PC-3 (cell line): ENCODE data around the gene VPS50.

ENCODE experiments used
- EZH2 ChIP-seq: fragments of 300-600 bp; sonication (generic); IDR thresholded peaks from one replicate; pipeline ENCODE4 v1.6.1; 2017; ENCODE audit warnings: antibody characterized with exemption, mild to moderate bottlenecking, low read length; ENCODE audit not compliant: unreplicated experiment
- EZH2phosphoT487 ChIP-seq: fragments of 300-600 bp; sonication (generic); IDR thresholded peaks from 2 replicates; pipeline ENCODE4 v1.6.1; 2018; ENCODE audit warnings: mild to moderate bottlenecking, antibody characterized with exemption, low read length, borderline replicate concordance
- TF ChIP-seq, protein P1 (sequence below): fragments of 300-600 bp; sonication (generic); conservative IDR thresholded peaks from 2 replicates; pipeline ENCODE4 v1.5.1; 2017; ENCODE audit warnings: antibody characterized with exemption, low read depth, mild to moderate bottlenecking, low read length

GRCh38 chr7:93284908-93285307, 52.7 kb downstream of the VPS50 start:
- TF ChIP-seq, protein P1, sequence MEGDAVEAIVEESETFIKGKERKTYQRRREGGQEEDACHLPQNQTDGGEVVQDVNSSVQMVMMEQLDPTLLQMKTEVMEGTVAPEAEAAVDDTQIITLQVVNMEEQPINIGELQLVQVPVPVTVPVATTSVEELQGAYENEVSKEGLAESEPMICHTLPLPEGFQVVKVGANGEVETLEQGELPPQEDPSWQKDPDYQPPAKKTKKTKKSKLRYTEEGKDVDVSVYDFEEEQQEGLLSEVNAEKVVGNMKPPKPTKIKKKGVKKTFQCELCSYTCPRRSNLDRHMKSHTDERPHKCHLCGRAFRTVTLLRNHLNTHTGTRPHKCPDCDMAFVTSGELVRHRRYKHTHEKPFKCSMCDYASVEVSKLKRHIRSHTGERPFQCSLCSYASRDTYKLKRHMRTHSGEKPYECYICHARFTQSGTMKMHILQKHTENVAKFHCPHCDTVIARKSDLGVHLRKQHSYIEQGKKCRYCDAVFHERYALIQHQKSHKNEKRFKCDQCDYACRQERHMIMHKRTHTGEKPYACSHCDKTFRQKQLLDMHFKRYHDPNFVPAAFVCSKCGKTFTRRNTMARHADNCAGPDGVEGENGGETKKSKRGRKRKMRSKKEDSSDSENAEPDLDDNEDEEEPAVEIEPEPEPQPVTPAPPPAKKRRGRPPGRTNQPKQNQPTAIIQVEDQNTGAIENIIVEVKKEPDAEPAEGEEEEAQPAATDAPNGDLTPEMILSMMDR: no peak
- TF ChIP-seq EZH2 (no peak), EZH2phosphoT487 (no peak)
